H9 (cell line): ENCODE data around the gene ACTL7A. TPM values are rescaled to one million over a fixed set of nuclear protein-coding genes. Genes with fewer than 3 reads are reported as not detected.

Experiments
- DNase-seq: peaks from one replicate; pipeline ENCODE4 v3.0.0-alpha.2; 2017
- H2AFZ ChIP-seq: one replicate; pipeline ENCODE4 v1.6.1; 2013; ENCODE audit warnings: mild to moderate bottlenecking, low read length, control low read depth, moderate library complexity
- H2AK5ac ChIP-seq: 2 replicates; pipeline ENCODE4 v1.6.1; 2013; ENCODE audit warnings: low read length, control low read depth, mixed read lengths; ENCODE audit not compliant: insufficient read length
- H2BK120ac ChIP-seq: one replicate; pipeline ENCODE4 v1.6.1; 2013; ENCODE audit warnings: low read depth, mild to moderate bottlenecking, low read length, control low read depth, inconsistent platforms; ENCODE audit not compliant: poor library complexity, severe bottlenecking
- H2BK12ac ChIP-seq: 2 replicates; pipeline ENCODE4 v1.6.1; 2013; ENCODE audit warnings: low read length, control low read depth, mixed read lengths, low read depth; ENCODE audit not compliant: insufficient read length
- H2BK15ac ChIP-seq: 2 replicates; pipeline ENCODE4 v1.6.1; 2013; ENCODE audit warnings: low read depth, low read length, control low read depth
- H2BK20ac ChIP-seq: one replicate; pipeline ENCODE4 v1.6.1; 2013; ENCODE audit warnings: low read depth, mild to moderate bottlenecking, low read length, control low read depth, inconsistent platforms; ENCODE audit not compliant: poor library complexity, severe bottlenecking
- H2BK5ac ChIP-seq: 2 replicates; pipeline ENCODE4 v1.6.1; 2013; ENCODE audit warnings: low read length, control low read depth, mixed read lengths; ENCODE audit not compliant: insufficient read length
- H3K14ac ChIP-seq: 2 replicates; pipeline ENCODE4 v1.6.1; 2013; ENCODE audit warnings: low read length, control low read depth; ENCODE audit not compliant: insufficient read depth
- H3K18ac ChIP-seq: 2 replicates; pipeline ENCODE4 v1.6.1; 2013; ENCODE audit warnings: low read depth, mild to moderate bottlenecking, mixed read lengths, low read length, control low read depth; ENCODE audit not compliant: insufficient read length
- H3K23ac ChIP-seq: 2 replicates; pipeline ENCODE4 v1.6.1; 2013; ENCODE audit warnings: low read length, control low read depth, mixed read lengths, low read depth; ENCODE audit not compliant: insufficient read length
- H3K23me2 ChIP-seq: 2 replicates; pipeline ENCODE4 v1.6.1; 2013; ENCODE audit warnings: low read depth, mild to moderate bottlenecking, mixed read lengths, low read length, control low read depth; ENCODE audit not compliant: insufficient read length, poor library complexity, severe bottlenecking
- H3K27ac ChIP-seq: 2 replicates; pipeline ENCODE4 v1.5.1; 2013; ENCODE audit warnings: low read length, control low read depth, mixed read lengths, low read depth; ENCODE audit not compliant: insufficient read length
- H3K27me3 ChIP-seq: 2 replicates; pipeline ENCODE4 v1.6.1; 2013; ENCODE audit warnings: low read length, control low read depth, inconsistent platforms; ENCODE audit not compliant: insufficient read depth
- H3K4ac ChIP-seq: 2 replicates; pipeline ENCODE4 v1.6.1; 2013; ENCODE audit warnings: low read depth, mild to moderate bottlenecking, control low read depth, inconsistent platforms, low read length, moderate library complexity
- H3K4me1 ChIP-seq: 2 replicates; pipeline ENCODE4 v1.6.1; 2013; ENCODE audit warnings: low read length, control low read depth, inconsistent platforms; ENCODE audit not compliant: insufficient read depth
- H3K4me2 ChIP-seq: 2 replicates; pipeline ENCODE4 v1.6.1; 2013; ENCODE audit warnings: low read length, control low read depth, mixed read lengths; ENCODE audit not compliant: insufficient read length, insufficient read depth
- H3K56ac ChIP-seq: 2 replicates; pipeline ENCODE4 v1.6.1; 2013; ENCODE audit warnings: low read depth, mild to moderate bottlenecking, mixed read lengths, low read length, control low read depth; ENCODE audit not compliant: insufficient read length
- H3K79me1 ChIP-seq: 2 replicates; pipeline ENCODE4 v1.6.1; 2013; ENCODE audit warnings: low read depth, mild to moderate bottlenecking, moderate library complexity, low read length, control low read depth, inconsistent platforms; ENCODE audit not compliant: insufficient read depth, poor library complexity, severe bottlenecking
- H3K79me2 ChIP-seq: 2 replicates; pipeline ENCODE4 v1.6.1; 2013; ENCODE audit warnings: low read length, control low read depth, inconsistent platforms; ENCODE audit not compliant: insufficient read depth
- H3K9ac ChIP-seq: 2 replicates; pipeline ENCODE4 v1.6.1; 2013; ENCODE audit warnings: low read length, control low read depth, mixed read lengths; ENCODE audit not compliant: insufficient read length; ENCODE audit errors: extremely low read depth
- H3K9me3 ChIP-seq: one replicate; pipeline ENCODE4 v1.6.1; 2013; ENCODE audit warnings: low read depth, low read length, inconsistent platforms; ENCODE audit not compliant: control insufficient read depth
- H3T11ph ChIP-seq: one replicate; pipeline ENCODE4 v1.6.1; 2013; ENCODE audit warnings: mild to moderate bottlenecking, low read length, control low read depth, inconsistent platforms
- H4K20me1 ChIP-seq: one replicate; pipeline ENCODE4 v1.6.1; 2013; ENCODE audit not compliant: control insufficient read depth, insufficient read length, insufficient read depth
- H4K5ac ChIP-seq: 2 replicates; pipeline ENCODE4 v1.6.1; 2013; ENCODE audit warnings: low read depth, mild to moderate bottlenecking, mixed read lengths, low read length, control low read depth; ENCODE audit not compliant: insufficient read length
- H4K8ac ChIP-seq: replicated peaks from 2 replicates; pipeline ENCODE4 v1.6.1; 2013; ENCODE audit warnings: low read length, control low read depth, mixed read lengths, low read depth; ENCODE audit not compliant: insufficient read length
- H4K91ac ChIP-seq: 2 replicates; pipeline ENCODE4 v1.6.1; 2013; ENCODE audit warnings: low read depth, mild to moderate bottlenecking, moderate library complexity, mixed read lengths, low read length, control low read depth; ENCODE audit not compliant: insufficient read length
- H3K27ac Mint-ChIP-seq, 3 experiments: 2 replicates in 2 of 3; 3 replicates in 1 of 3; pipeline ENCODE4 v1.8.0; 2020 to 2021; ENCODE audit warnings: mixed read lengths in 3 of 3, mild to moderate bottlenecking in 1 of 3, moderate library complexity in 1 of 3
- H3K27me3 Mint-ChIP-seq: 2 replicates; pipeline ENCODE4 v1.8.0; 2021; ENCODE audit warnings: low read depth, mild to moderate bottlenecking, moderate library complexity, mixed read lengths
- H3K36me3 Mint-ChIP-seq, 3 experiments: 2 replicates in 2 of 3; 3 replicates in 1 of 3; pipeline ENCODE4 v1.8.0; 2020 to 2021; ENCODE audit warnings: low read depth in 3 of 3, mixed read lengths in 3 of 3; ENCODE audit not compliant: insufficient read depth in 1 of 3
- H3K4me1 Mint-ChIP-seq, 2 experiments: 2 replicates each; pipeline ENCODE4 v1.8.0; 2020; ENCODE audit warnings: mixed read lengths in 2 of 2
- H3K4me3 Mint-ChIP-seq, 2 experiments: 2 replicates in 1 of 2; 3 replicates in 1 of 2; pipeline ENCODE4 v1.8.0; 2020 to 2021; ENCODE audit warnings: mild to moderate bottlenecking in 2 of 2, mixed read lengths in 2 of 2, moderate library complexity in 1 of 2
- H3K9me3 Mint-ChIP-seq, 2 experiments: 2 replicates in 1 of 2; 3 replicates in 1 of 2; pipeline ENCODE4 v1.8.0; 2020; ENCODE audit warnings: mild to moderate bottlenecking in 2 of 2, mixed read lengths in 2 of 2, moderate library complexity in 1 of 2
- CTCF ChIP-seq: fragments of 200-600 bp; sonication (generic); conservative IDR thresholded peaks from 3 replicates; pipeline ENCODE4 v1.8.0; 2021; ENCODE audit warnings: antibody characterized with exemption, mild to moderate bottlenecking
- WGBS: extraction: QIAGEN DNeasy Blood & Tissue Kit; methylation state at CpG from one replicate; pipeline ENCODE4 v1.1.7; 2013; ENCODE audit warnings: missing lambda C conversion rate, low lambda C conversion rate, mixed read lengths; ENCODE audit not compliant: insufficient read length; ENCODE audit errors: extremely low coverage; 5-methylcytosine and 5-hydroxymethylcytosine counted together
- total RNA-seq: library from RNA; stranded (reverse); gene quantifications from 2 replicates; pipeline ENCODE4 v1.2.1, GENCODE V29; 2021

ACTL7A gene
- total RNA-seq, 1 experiment from 2014 or later, result not detected

- Mint-ChIP-seq H3K27ac (no peak overlapping the region; a peak in 1 of 7 replicates), H3K27me3 (peaks cover under 1% of the 10 kb centered on the region; the same call in 1 of the 2 replicates), H3K36me3 (no peaks in the 10 kb centered on the region), H3K4me1 (peaks cover 21 to 23% of the 10 kb centered on the region in 2 experiments), H3K9me3 (peaks cover 3 to 4% of the 10 kb centered on the region in 2 experiments; a peak in 2 of 5 replicates), H3K4me3 (no peak overlapping the region)
- Histone ChIP-seq H2BK5ac (no peak overlapping the region), H3K9ac (no peak overlapping the region), H2BK120ac (no peak overlapping the region), H4K20me1 (no peaks in the 10 kb centered on the region), H3K14ac (no peak overlapping the region), H3K4ac (no peak overlapping the region), H4K91ac (no peak overlapping the region), H3K79me2 (no peaks in the 10 kb centered on the region), H2BK20ac (no peak overlapping the region), H2AFZ (no peak overlapping the region), H3K79me1 (no peaks in the 10 kb centered on the region), H2BK12ac (no peak overlapping the region), H2BK15ac (no peak overlapping the region), H4K8ac (no peak overlapping the region), H3K27me3 (no peaks in the 10 kb centered on the region), H3K27ac (no peak overlapping the region), H3K4me1 (no peaks in the 10 kb centered on the region), H3T11ph (no peak overlapping the region), H3K4me2 (no peak overlapping the region), H3K23ac (no peak overlapping the region), H3K18ac (no peak overlapping the region), H4K5ac (no peak overlapping the region), H2AK5ac (no peak overlapping the region), H3K9me3 (no peaks in the 10 kb centered on the region), H3K56ac (no peak overlapping the region), H3K23me2 (no peaks in the 10 kb centered on the region)
- no CpG with 5 or more reads among the region's 7 CpGs for WGBS
- no peak for DNase-seq
- TF ChIP-seq CTCF, result no peak
Measured at GRCh38 chr9:108835831-108836230, 26.2 kb upstream of the ACTL7A start.
